ENCODE results near the gene CRACDL. TPM values are rescaled to one million over a fixed set of nuclear protein-coding genes. Genes with fewer than 3 reads are reported as not detected.
"Not testable (repeated sequence)": the region's sequence is repeated elsewhere in the genome, so short reads cannot be mapped to it uniquely, and the experiment has no call there.

The CRACDL gene
- total RNA-seq, 1 experiment from 2014 or later: 2.4 TPM

DNA sequence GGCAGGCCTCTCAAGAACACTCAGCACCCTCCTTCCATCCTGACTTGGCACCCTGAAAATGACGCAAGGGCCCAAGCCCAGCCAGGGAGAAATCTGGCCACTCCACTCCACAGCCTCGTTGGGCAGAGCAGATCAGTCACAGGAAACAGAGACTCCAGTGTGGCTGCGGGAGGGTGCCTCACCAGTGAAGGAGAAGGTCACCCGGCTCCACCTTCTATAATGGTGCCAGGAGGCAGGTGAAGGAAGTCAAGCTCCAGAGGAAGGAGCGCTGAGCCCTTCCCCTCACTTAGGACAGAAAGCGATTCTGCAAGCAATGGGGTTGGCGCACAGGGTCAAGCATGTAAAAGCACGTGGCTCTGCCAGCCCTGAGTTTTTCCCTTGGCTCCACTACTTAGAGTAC lies 35.3 kb downstream of the CRACDL start:
- H3K36me3 ChIP-seq (ENCODE audit: control insufficient read depth, insufficient read depth, low read length): no peaks in the 10 kb centered on the region
- no peak overlapping the region for H3K27ac ChIP-seq (ENCODE audit: low read length)
- in situ Hi-C loops (cut with HindIII; ENCODE audit: low pct_unique_long_range_greater_than_20kb, low sequenced_read_pairs): no loop called here
- ATAC-seq (no peak), DNase-seq (ENCODE audit: low read depth, low spot score) (no peak)
- intact Hi-C loops (cut with micrococcal nuclease; ENCODE audit: unreplicated experiment): no loop called here
- no peaks in the 10 kb centered on the region for H3K9me3 ChIP-seq (ENCODE audit: control insufficient read depth, insufficient read depth, low read depth, low read length)
- TF ChIP-seq, protein P1, sequence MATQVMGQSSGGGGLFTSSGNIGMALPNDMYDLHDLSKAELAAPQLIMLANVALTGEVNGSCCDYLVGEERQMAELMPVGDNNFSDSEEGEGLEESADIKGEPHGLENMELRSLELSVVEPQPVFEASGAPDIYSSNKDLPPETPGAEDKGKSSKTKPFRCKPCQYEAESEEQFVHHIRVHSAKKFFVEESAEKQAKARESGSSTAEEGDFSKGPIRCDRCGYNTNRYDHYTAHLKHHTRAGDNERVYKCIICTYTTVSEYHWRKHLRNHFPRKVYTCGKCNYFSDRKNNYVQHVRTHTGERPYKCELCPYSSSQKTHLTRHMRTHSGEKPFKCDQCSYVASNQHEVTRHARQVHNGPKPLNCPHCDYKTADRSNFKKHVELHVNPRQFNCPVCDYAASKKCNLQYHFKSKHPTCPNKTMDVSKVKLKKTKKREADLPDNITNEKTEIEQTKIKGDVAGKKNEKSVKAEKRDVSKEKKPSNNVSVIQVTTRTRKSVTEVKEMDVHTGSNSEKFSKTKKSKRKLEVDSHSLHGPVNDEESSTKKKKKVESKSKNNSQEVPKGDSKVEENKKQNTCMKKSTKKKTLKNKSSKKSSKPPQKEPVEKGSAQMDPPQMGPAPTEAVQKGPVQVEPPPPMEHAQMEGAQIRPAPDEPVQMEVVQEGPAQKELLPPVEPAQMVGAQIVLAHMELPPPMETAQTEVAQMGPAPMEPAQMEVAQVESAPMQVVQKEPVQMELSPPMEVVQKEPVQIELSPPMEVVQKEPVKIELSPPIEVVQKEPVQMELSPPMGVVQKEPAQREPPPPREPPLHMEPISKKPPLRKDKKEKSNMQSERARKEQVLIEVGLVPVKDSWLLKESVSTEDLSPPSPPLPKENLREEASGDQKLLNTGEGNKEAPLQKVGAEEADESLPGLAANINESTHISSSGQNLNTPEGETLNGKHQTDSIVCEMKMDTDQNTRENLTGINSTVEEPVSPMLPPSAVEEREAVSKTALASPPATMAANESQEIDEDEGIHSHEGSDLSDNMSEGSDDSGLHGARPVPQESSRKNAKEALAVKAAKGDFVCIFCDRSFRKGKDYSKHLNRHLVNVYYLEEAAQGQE (IDR thresholded peaks at IDR 0.05; ENCODE audit: insufficient read depth in 1 of 2, low read depth in 2 of 2, low read length in 1 of 2): no peak
- TF ChIP-seq SIN3A (IDR thresholded peaks at IDR 0.05; ENCODE audit: borderline replicate concordance, insufficient read depth, low read depth, low read length) (no peak), POLR2AphosphoS5 (IDR thresholded peaks at IDR 0.05; ENCODE audit: low read depth, low read length) (no peak), TCF7L2 (IDR thresholded peaks at IDR 0.05; ENCODE audit: low read depth, low read length) (no peak)
- TF ChIP-seq, protein P2, sequence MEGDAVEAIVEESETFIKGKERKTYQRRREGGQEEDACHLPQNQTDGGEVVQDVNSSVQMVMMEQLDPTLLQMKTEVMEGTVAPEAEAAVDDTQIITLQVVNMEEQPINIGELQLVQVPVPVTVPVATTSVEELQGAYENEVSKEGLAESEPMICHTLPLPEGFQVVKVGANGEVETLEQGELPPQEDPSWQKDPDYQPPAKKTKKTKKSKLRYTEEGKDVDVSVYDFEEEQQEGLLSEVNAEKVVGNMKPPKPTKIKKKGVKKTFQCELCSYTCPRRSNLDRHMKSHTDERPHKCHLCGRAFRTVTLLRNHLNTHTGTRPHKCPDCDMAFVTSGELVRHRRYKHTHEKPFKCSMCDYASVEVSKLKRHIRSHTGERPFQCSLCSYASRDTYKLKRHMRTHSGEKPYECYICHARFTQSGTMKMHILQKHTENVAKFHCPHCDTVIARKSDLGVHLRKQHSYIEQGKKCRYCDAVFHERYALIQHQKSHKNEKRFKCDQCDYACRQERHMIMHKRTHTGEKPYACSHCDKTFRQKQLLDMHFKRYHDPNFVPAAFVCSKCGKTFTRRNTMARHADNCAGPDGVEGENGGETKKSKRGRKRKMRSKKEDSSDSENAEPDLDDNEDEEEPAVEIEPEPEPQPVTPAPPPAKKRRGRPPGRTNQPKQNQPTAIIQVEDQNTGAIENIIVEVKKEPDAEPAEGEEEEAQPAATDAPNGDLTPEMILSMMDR (IDR thresholded peaks at IDR 0.05): no peak
- ChIA-PET POLR2A (no interaction called here), CTCF (no interaction called here)
- no peak overlapping the region for H3K4me3 ChIP-seq (ENCODE audit: low read depth in 2 of 2, low read length in 2 of 2)
- no peaks in the 10 kb centered on the region for H3K4me1 ChIP-seq (ENCODE audit: control insufficient read depth, insufficient read depth, low read length)
- BruUV-seq (replicated peaks): no TSS peak
- H3K27me3 ChIP-seq (ENCODE audit: control insufficient read depth, insufficient read depth, low read length): no peaks in the 10 kb centered on the region

DNA sequence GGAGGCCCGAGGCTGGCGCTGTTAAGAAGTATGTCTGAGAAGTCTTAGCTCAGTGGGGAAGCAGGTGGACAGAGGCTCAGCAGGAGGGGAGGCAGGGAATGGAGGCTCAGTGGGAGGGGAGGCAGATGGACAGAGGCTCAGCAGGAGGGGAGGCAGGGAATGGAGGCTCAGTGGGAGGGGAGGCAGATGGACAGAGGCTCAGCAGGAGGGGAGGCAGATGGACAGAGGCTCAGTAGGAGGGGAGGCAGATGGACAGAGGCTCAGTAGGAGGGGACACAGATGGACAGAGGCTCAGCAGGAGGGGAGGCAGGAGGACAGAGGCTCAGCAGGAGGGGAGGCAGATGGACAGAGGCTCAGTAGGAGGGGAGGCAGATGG lies 36.3 kb downstream of the CRACDL start:
- H3K4me1 ChIP-seq (ENCODE audit: control insufficient read depth, insufficient read depth, low read length); DNase-seq (ENCODE audit: low read depth, low spot score); in situ Hi-C loops (cut with HindIII; ENCODE audit: low pct_unique_long_range_greater_than_20kb, low sequenced_read_pairs); H3K36me3 ChIP-seq (ENCODE audit: control insufficient read depth, insufficient read depth, low read length); H3K4me3 ChIP-seq (ENCODE audit: low read depth in 2 of 2, low read length in 2 of 2); H3K27me3 ChIP-seq (ENCODE audit: control insufficient read depth, insufficient read depth, low read length); CTCF ChIA-PET; H3K27ac ChIP-seq (ENCODE audit: low read length); BruUV-seq (replicated peaks); ATAC-seq; H3K9me3 ChIP-seq (ENCODE audit: control insufficient read depth, insufficient read depth, low read depth, low read length); POLR2A ChIA-PET; intact Hi-C loops (cut with micrococcal nuclease; ENCODE audit: unreplicated experiment): not testable (repeated sequence)

DNA sequence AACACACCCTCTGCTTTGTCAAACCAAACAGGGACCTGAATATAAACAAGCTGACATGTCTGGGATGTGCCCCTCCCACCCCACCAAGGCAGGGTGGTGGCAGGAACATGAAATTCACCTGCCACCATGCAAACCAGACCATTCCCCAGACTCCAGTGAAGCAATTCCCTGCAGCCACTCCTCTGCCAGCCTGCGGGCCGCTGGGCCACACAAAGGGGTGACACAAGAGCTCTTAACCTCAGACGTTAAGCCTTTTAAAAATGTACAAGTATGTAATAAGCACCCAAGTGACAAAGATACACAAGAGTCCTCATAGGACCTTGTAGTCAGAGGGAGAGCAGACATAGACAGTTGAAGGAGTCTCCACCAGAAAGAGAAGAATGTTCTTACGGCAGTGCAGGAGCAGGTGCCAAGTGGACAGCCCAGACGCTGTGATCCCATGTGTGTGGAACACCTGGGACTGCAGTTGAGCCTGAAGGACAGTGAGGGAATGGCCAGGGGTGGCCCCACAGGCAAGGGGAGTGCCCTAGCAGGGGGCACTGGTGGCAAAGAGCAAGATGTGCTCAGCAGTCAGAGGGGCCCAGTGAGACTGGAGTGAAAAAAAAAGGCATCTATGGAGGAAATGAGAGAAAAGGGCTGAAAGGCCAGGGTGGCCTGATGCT lies 36.9 kb downstream of the CRACDL start:
- POLR2A ChIA-PET: no interaction called here
- Histone ChIP-seq H3K36me3 (ENCODE audit: control insufficient read depth, insufficient read depth, low read length) (no peaks in the 10 kb centered on the region), H3K4me3 (ENCODE audit: low read depth in 2 of 2, low read length in 2 of 2) (no peak overlapping the region), H3K4me1 (ENCODE audit: control insufficient read depth, insufficient read depth, low read length) (no peaks in the 10 kb centered on the region), H3K9me3 (ENCODE audit: control insufficient read depth, insufficient read depth, low read depth, low read length) (no peaks in the 10 kb centered on the region), H3K27ac (ENCODE audit: low read length) (no peak overlapping the region), H3K27me3 (ENCODE audit: control insufficient read depth, insufficient read depth, low read length) (no peaks in the 10 kb centered on the region)
- TF ChIP-seq POLR2AphosphoS5 (IDR thresholded peaks at IDR 0.05; ENCODE audit: low read depth, low read length): no peak
- TF ChIP-seq, protein P2 (IDR thresholded peaks at IDR 0.05): no peak
- no peak for TF ChIP-seq TCF7L2 (IDR thresholded peaks at IDR 0.05; ENCODE audit: low read depth, low read length)
- TF ChIP-seq, protein P1 (IDR thresholded peaks at IDR 0.05; ENCODE audit: insufficient read depth in 1 of 2, low read depth in 2 of 2, low read length in 1 of 2): no peak
- TF ChIP-seq SIN3A (IDR thresholded peaks at IDR 0.05; ENCODE audit: borderline replicate concordance, insufficient read depth, low read depth, low read length): no peak
- ATAC-seq (no peak), DNase-seq (ENCODE audit: low read depth, low spot score) (no peak)
- CTCF ChIA-PET: no interaction called here
- no TSS peak for BruUV-seq (replicated peaks)
- intact Hi-C loops (cut with micrococcal nuclease; ENCODE audit: unreplicated experiment): no loop called here
- in situ Hi-C loops (cut with HindIII; ENCODE audit: low pct_unique_long_range_greater_than_20kb, low sequenced_read_pairs): no loop called here

Data from Panc1 (cell line).